Endothelial cell of umbilical vein (primary cell): Measurements from ENCODE around the gene IGSF11. TPM values are rescaled to one million over a fixed set of nuclear protein-coding genes. Genes with fewer than 3 reads are reported as not detected.

Experiments
- BruUV-seq: library from RNA; stranded (reverse); fragments of 400-500 nt; replicated peaks from 2 replicates; lab custom pipeline; 2021; lab: Mats Ljungman, UMichigan
- CTCF ChIA-PET: fragments of 300-600, 350-600 bp; sonication (Branson Sonifier 250); formaldehyde crosslinking; loops from one replicate; lab custom pipeline; 2021; ENCODE audit warnings: antibody characterized with exemption, inconsistent platforms; lab: Charles Lee
- POLR2A ChIA-PET: fragments of 300-600, 350-600 bp; sonication (Branson Sonifier 250); formaldehyde crosslinking; loops from one replicate; lab custom pipeline; 2021; ENCODE audit warnings: antibody characterized with exemption, inconsistent platforms; lab: Charles Lee
- DNase-seq: peaks from one replicate; pipeline ENCODE4 v3.0.0-alpha.2; 2011; ENCODE audit warnings: low read depth, low spot score
- FAIRE-seq: peaks from 2 replicates; lab custom pipeline; 2011; peaks lifted over from hg19 to GRCh38; lab: Jason Lieb, UNC
- H2AFZ ChIP-seq: 2 replicates; pipeline ENCODE4 v1.6.0; 2012; ENCODE audit warnings: low read depth, low read length, control low read depth, inconsistent platforms
- H3K27ac ChIP-seq: 2 replicates; pipeline ENCODE4 v1.5.1; 2011; ENCODE audit warnings: low read depth, mild to moderate bottlenecking, control low read depth, low read length, moderate library complexity; ENCODE audit not compliant: insufficient read depth
- H3K27me3 ChIP-seq, 2 experiments: 2 replicates each; pipeline versions ENCODE4 v1.6.0 to v1.6.1; 2011; ENCODE audit warnings: low read length in 2 of 2, mixed read lengths in 1 of 2; ENCODE audit not compliant: control insufficient read depth in 2 of 2, insufficient read depth in 2 of 2
- H3K36me3 ChIP-seq, 2 experiments: 2 replicates in 1 of 2; 3 replicates in 1 of 2; pipeline ENCODE4 v1.5.1; 2011; ENCODE audit warnings: low read length in 2 of 2, mild to moderate bottlenecking in 1 of 2, moderate library complexity in 1 of 2; ENCODE audit not compliant: control insufficient read depth in 2 of 2, insufficient read depth in 2 of 2; ENCODE audit errors: extremely low read depth in 1 of 2
- H3K4me1 ChIP-seq: 3 replicates; pipeline ENCODE4 v1.5.1; 2011; ENCODE audit warnings: mild to moderate bottlenecking, low read length; ENCODE audit not compliant: control insufficient read depth, insufficient read depth; ENCODE audit errors: extremely low read depth
- H3K4me2 ChIP-seq: 2 replicates; pipeline ENCODE4 v1.6.1; 2011; ENCODE audit warnings: low read length, control low read depth, mixed read lengths; ENCODE audit not compliant: insufficient read depth
- H3K4me3 ChIP-seq, 3 experiments: fragments of 200-600 bp in 1 of 3; sonication (generic), shearing (Covaris generic) in 1 of 3; replicated peaks in 1 of 3; 2 replicates each; pipeline ENCODE4 v1.5.1; 2011 to 2016; ENCODE audit warnings: control low read depth in 3 of 3, low read length in 3 of 3, mild to moderate bottlenecking in 2 of 3, inconsistent platforms in 1 of 3, low read depth in 1 of 3, moderate library complexity in 1 of 3; ENCODE audit not compliant: insufficient read depth in 1 of 3
- H3K79me2 ChIP-seq: 2 replicates; pipeline ENCODE4 v1.6.0; 2012; ENCODE audit warnings: low read length, inconsistent platforms; ENCODE audit not compliant: control insufficient read depth, insufficient read depth
- H3K9ac ChIP-seq: replicated peaks from 2 replicates; pipeline ENCODE3; 2011; ENCODE audit warnings: low read length, control low read depth; ENCODE audit not compliant: insufficient read depth; ENCODE audit errors: extremely low read depth
- H3K9me1 ChIP-seq: replicated peaks from 3 replicates; pipeline ENCODE4 v1.6.0; 2011; ENCODE audit warnings: mild to moderate bottlenecking, low read length; ENCODE audit not compliant: control insufficient read depth, insufficient read depth; ENCODE audit errors: extremely low read depth
- H3K9me3 ChIP-seq: replicated peaks from 2 replicates; pipeline ENCODE4 v1.5.1; 2012; ENCODE audit warnings: low read length, inconsistent platforms; ENCODE audit not compliant: control insufficient read depth, insufficient read depth
- H4K20me1 ChIP-seq: replicated peaks from 2 replicates; pipeline ENCODE3; 2011; ENCODE audit warnings: mild to moderate bottlenecking, low read length; ENCODE audit not compliant: control insufficient read depth, insufficient read depth; ENCODE audit errors: extremely low read depth
- EZH2 ChIP-seq: IDR thresholded peaks from 2 replicates; pipeline ENCODE4 v1.6.1; 2012; ENCODE audit warnings: borderline replicate concordance, low read depth, mild to moderate bottlenecking, moderate library complexity, low read length, inconsistent platforms; ENCODE audit not compliant: severe bottlenecking
- FOS ChIP-seq: IDR thresholded peaks from 2 replicates; pipeline ENCODE4 v1.6.1; 2011; ENCODE audit warnings: mild to moderate bottlenecking, low read length, moderate library complexity, borderline replicate concordance; ENCODE audit not compliant: insufficient read depth
- GATA2 ChIP-seq: IDR thresholded peaks from 2 replicates; pipeline ENCODE4 v1.7.0; 2011; ENCODE audit warnings: low read depth, mild to moderate bottlenecking, moderate library complexity, mixed read lengths, low read length; ENCODE audit not compliant: insufficient read length, insufficient read depth
- JUN ChIP-seq: IDR thresholded peaks from 2 replicates; pipeline ENCODE4 v1.6.1; 2011; ENCODE audit warnings: borderline replicate concordance, low read depth; ENCODE audit not compliant: insufficient read length, insufficient read depth
- MYC ChIP-seq: IDR thresholded peaks from one replicate; pipeline ENCODE4 v1.6.1; 2011; ENCODE audit warnings: mild to moderate bottlenecking, low read depth, low read length
- POLR2A ChIP-seq: IDR thresholded peaks from 2 replicates; pipeline ENCODE4 v1.6.1; 2012; ENCODE audit warnings: low read depth, mild to moderate bottlenecking, control low read depth, low read length
- POLR2AphosphoS5 ChIP-seq: IDR thresholded peaks from 2 replicates; pipeline ENCODE4 v1.6.1; 2012; ENCODE audit warnings: low read depth, mild to moderate bottlenecking, control low read depth, low read length, moderate library complexity; ENCODE audit not compliant: insufficient read depth
- dilution Hi-C: fragments of 300-500 bp; cut with MboI; formaldehyde crosslinking; loops from one replicate; pipeline ENCODE4 v1.15.0; 2019; ENCODE audit warnings: low sequenced_read_pairs; ENCODE audit not compliant: extremely low pct_ligation_motif_present
- intact Hi-C: fragments of 100-400 bp; cut with micrococcal nuclease; formaldehyde crosslinking; loops from one replicate; pipeline ENCODE4 v1.10.0; 2022
- polyA plus RNA-seq, 4 experiments: library from polyadenylated mRNA; depleted of rRNA in 3 of 4; stranded (reverse) in 3 of 4; unstranded in 1 of 4; fragments of >200 nt; gene quantifications; 2 replicates each; pipeline versions ENCODE4 v1.2.1 to v1.2.3, GENCODE V29; 2011 to 2012; ENCODE audit warnings: missing spikeins in 1 of 4
- total RNA-seq: library from RNA; stranded (reverse); gene quantifications from 2 replicates; pipeline ENCODE4 v1.2.3, GENCODE V29; 2021
- TF ChIP-seq, protein P1 (sequence below), 2 donors: IDR thresholded peaks; 1 replicate in 1 of 2; 2 replicates in 1 of 2; pipeline ENCODE4 v1.5.1; 2011; ENCODE audit warnings: low read length in 2 of 2, mild to moderate bottlenecking in 2 of 2, moderate library complexity in 2 of 2, control low read depth in 1 of 2, inconsistent platforms in 1 of 2, low read depth in 1 of 2; ENCODE audit not compliant: insufficient read depth in 1 of 2; ENCODE audit errors: extremely low read depth in 1 of 2
- TF ChIP-seq, protein P2 (sequence below): IDR thresholded peaks from 2 replicates; pipeline ENCODE4 v1.6.1; 2011; ENCODE audit not compliant: insufficient read depth, insufficient read length

Gene IGSF11
- total and polyA plus RNA-seq, 2 donors (not counting 3 experiments of a cell fraction or from before 2014, with no cell fraction given) = not detected

DNA sequence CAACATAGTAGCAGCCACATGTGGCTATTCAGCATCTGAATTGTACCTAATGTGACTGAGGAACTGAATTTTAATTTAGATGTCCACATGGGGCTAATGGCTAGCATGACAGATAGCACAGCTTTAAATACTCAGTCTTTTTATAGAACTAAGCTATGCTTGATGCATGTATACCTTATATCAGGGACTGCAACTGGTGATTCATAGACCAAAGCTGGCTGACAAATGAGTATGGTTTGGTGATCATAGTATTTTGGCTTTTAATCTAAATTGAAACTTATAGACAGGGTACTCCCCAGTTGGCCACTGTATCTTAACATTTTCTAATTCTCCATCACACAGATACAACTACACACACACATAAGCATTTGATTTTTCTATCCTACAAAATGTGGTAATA lies 83.6 kb downstream of the IGSF11 start:
- no peaks in the 10 kb centered on the region for H3K36me3 ChIP-seq
- DNase-seq (no peak), FAIRE-seq (no peak)
- no peaks in the 10 kb centered on the region for H3K79me2 ChIP-seq
- no TSS peak for BruUV-seq
- no peak overlapping the region for H3K27ac ChIP-seq
- no peak overlapping the region for H3K4me2 ChIP-seq
- ChIA-PET POLR2A (no interaction called here), CTCF (interaction anchor here (1.0 to 1.3 kb wide), 2 partner anchors 66 to 84 kb away, joined by 3 to 6 read pairs; partner anchors contain the start of gene IGSF11)
- no peak overlapping the region for H3K4me3 ChIP-seq
- H4K20me1 ChIP-seq = no peaks in the 10 kb centered on the region
- intact Hi-C loops (no loop called here), dilution Hi-C loops (no loop called here)
- no peaks in the 10 kb centered on the region for H3K9me3 ChIP-seq
- no peak overlapping the region for H3K9ac ChIP-seq
- TF ChIP-seq GATA2 = no peak
- TF ChIP-seq FOS = no peak
- TF ChIP-seq, protein P1, sequence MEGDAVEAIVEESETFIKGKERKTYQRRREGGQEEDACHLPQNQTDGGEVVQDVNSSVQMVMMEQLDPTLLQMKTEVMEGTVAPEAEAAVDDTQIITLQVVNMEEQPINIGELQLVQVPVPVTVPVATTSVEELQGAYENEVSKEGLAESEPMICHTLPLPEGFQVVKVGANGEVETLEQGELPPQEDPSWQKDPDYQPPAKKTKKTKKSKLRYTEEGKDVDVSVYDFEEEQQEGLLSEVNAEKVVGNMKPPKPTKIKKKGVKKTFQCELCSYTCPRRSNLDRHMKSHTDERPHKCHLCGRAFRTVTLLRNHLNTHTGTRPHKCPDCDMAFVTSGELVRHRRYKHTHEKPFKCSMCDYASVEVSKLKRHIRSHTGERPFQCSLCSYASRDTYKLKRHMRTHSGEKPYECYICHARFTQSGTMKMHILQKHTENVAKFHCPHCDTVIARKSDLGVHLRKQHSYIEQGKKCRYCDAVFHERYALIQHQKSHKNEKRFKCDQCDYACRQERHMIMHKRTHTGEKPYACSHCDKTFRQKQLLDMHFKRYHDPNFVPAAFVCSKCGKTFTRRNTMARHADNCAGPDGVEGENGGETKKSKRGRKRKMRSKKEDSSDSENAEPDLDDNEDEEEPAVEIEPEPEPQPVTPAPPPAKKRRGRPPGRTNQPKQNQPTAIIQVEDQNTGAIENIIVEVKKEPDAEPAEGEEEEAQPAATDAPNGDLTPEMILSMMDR (IDR thresholded peaks at IDR 0.05; ENCODE audit: extremely low read depth in 1 of 2, insufficient read depth in 1 of 2, low read depth in 1 of 2, low read length in 2 of 2) = no peak
- H2AFZ ChIP-seq = no peak overlapping the region
- H3K4me1 ChIP-seq = no peaks in the 10 kb centered on the region
- H3K9me1 ChIP-seq = no peaks in the 10 kb centered on the region
- H3K27me3 ChIP-seq = no peaks in the 10 kb centered on the region

DNA sequence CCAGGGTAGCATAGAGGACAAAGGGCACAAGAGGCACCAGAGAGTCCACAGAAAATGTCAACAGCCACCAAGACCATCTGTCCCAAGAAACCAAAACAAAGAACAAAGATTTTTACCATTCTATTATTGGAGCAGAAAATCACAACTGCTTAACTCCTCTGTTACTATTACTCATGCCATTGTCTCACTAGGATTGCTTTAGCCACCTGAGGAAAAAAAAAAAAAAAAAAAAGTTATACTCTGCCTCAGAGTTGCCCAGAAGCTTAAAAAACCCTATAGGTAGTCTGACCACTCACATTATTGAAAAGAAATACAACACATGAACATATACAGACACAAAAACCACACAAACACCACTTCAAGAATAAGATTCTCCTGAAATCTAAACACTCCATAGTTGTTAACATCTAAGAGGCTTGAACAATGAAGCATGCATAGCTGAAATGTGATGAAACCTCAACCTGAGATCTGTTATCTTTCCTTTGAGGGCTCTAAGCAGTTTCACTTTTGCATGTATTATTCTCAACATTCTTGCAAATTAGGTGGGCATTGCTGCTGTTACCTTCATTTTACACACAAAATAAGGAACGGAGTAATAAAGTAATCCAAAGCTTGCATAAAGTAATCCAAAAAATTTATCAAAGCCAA lies 85.4 kb downstream of the IGSF11 start:
- no peaks in the 10 kb centered on the region for H3K27me3 ChIP-seq
- H3K9me1 ChIP-seq = no peaks in the 10 kb centered on the region
- BruUV-seq = no TSS peak
- no peak overlapping the region for H3K9ac ChIP-seq
- ChIA-PET CTCF (no interaction called here), POLR2A (no interaction called here)
- H3K27ac ChIP-seq = no peak overlapping the region
- no peaks in the 10 kb centered on the region for H3K4me1 ChIP-seq
- H3K4me3 ChIP-seq = no peak overlapping the region
- TF ChIP-seq MYC (no peak), GATA2 (no peak), JUN (no peak), EZH2 (no peak), POLR2AphosphoS5 (no peak), FOS (no peak), POLR2A (no peak)
- TF ChIP-seq, protein P1 (IDR thresholded peaks at IDR 0.05; ENCODE audit: extremely low read depth in 1 of 2, insufficient read depth in 1 of 2, low read depth in 1 of 2, low read length in 2 of 2) = no peak
- TF ChIP-seq, protein P2, sequence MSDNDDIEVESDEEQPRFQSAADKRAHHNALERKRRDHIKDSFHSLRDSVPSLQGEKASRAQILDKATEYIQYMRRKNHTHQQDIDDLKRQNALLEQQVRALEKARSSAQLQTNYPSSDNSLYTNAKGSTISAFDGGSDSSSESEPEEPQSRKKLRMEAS = no peak
- H4K20me1 ChIP-seq = no peaks in the 10 kb centered on the region
- no peak for FAIRE-seq
- H3K36me3 ChIP-seq = no peaks in the 10 kb centered on the region
- no peak overlapping the region for H3K4me2 ChIP-seq
- dilution Hi-C loops (no loop called here), intact Hi-C loops (no loop called here)
- H2AFZ ChIP-seq = no peak overlapping the region
- DNase-seq = no peak
- no peaks in the 10 kb centered on the region for H3K9me3 ChIP-seq
- H3K79me2 ChIP-seq = no peaks in the 10 kb centered on the region
